AG08396 (cell line): ENCODE measurements around the gene KRTAP11-1.

Experiments used
- DNase-seq: peaks from one replicate; pipeline ENCODE4 v3.0.0; 2012; ENCODE audit warnings: low spot score, mixed read lengths

KRTAP11-1 gene

GRCh38 chr21:30881480-30881879, at the start of gene KRTAP11-1:
Gene KRTAP11-1, minus strand, starts transcription at chr21:30881580. Its CDS starts 56 bp downstream, at chr21:30881524.
- DNase-seq = no peak

- no peak for DNase-seq
These were observed 42.8 kb upstream of the KRTAP11-1 start for GRCh38 chr21:30924146-30924700.

- DNase-seq = no peak
These were observed 39.7 kb upstream of the KRTAP11-1 start for GRCh38 chr21:30921129-30921528.

- DNase-seq = no peak
These were observed 36.2 kb upstream of the KRTAP11-1 start for GRCh38 chr21:30917557-30917956.

GRCh38 chr21:30900881-30901280, 19.5 kb upstream of the KRTAP11-1 start:
- no peak for DNase-seq

GRCh38 chr21:30882866-30883597, 1.7 kb upstream of the KRTAP11-1 start:
- DNase-seq = no peak

GRCh38 chr21:30880914-30881313, 466 bp downstream of the KRTAP11-1 start:
- no peak for DNase-seq

- DNase-seq = no peak
These were observed 6.9 kb downstream of the KRTAP11-1 start for GRCh38 chr21:30874526-30874925.

GRCh38 chr21:30847627-30848500, 33.5 kb downstream of the KRTAP11-1 start:
- DNase-seq = no peak

- DNase-seq = no peak
These were observed 38.4 kb downstream of the KRTAP11-1 start for GRCh38 chr21:30842990-30843389.

GRCh38 chr21:30839304-30839703, 42.1 kb downstream of the KRTAP11-1 start:
- DNase-seq = peak; percentile 3

GRCh38 chr21:30838536-30838935, 42.8 kb downstream of the KRTAP11-1 start:
- DNase-seq = no peak

- no peak for DNase-seq
These were observed 50.1 kb downstream of the KRTAP11-1 start for GRCh38 chr21:30831194-30831765.
